HepG2 (cell line): ENCODE data around the gene TMEM107. TPM values are rescaled to one million over a fixed set of nuclear protein-coding genes. Genes with fewer than 3 reads are reported as not detected.

Experiments
- CREM ChIP-seq, 2 experiments: sonication (generic) in 1 of 2; formaldehyde crosslinking in 1 of 2; IDR thresholded peaks; 2 replicates each; pipeline versions ENCODE4 v1.4.0 to v1.6.1; 2016 to 2020; ENCODE audit warnings: antibody characterized with exemption in 1 of 2, mild to moderate bottlenecking in 1 of 2, missing genetic modification reagents in 1 of 2
- ELF3 ChIP-seq: IDR thresholded peaks from 2 replicates; pipeline ENCODE4 v1.6.1; 2016; ENCODE audit warnings: missing genetic modification reagents, missing compliant biosample characterization
- FOXA3 ChIP-seq: IDR thresholded peaks from 2 replicates; pipeline ENCODE4 v1.6.1; 2016; ENCODE audit warnings: missing genetic modification reagents, missing compliant biosample characterization
- HHEX ChIP-seq: IDR thresholded peaks from 2 replicates; pipeline ENCODE4 v1.6.1; 2016; ENCODE audit warnings: control low read depth
- KDM1A ChIP-seq: IDR thresholded peaks from 2 replicates; pipeline ENCODE4 v1.6.1; 2016; ENCODE audit warnings: missing compliant biosample characterization
- RBFOX2 ChIP-seq: fragments of 200-400 bp; formaldehyde crosslinking; IDR thresholded peaks from 2 replicates; pipeline ENCODE4 v1.6.1; 2017; ENCODE audit warnings: low read depth, mild to moderate bottlenecking, low read length
- RELA ChIP-seq: sonication (generic); formaldehyde crosslinking; IDR thresholded peaks from 2 replicates; pipeline ENCODE4 v1.4.0; 2020; ENCODE audit warnings: missing genetic modification reagents
- SPEN ChIP-seq: sonication (generic); formaldehyde crosslinking; IDR thresholded peaks from 2 replicates; pipeline ENCODE4 v1.5.1; 2020; ENCODE audit warnings: low read depth, mild to moderate bottlenecking, missing genetic modification reagents
- ZBTB7B ChIP-seq: sonication (generic); formaldehyde crosslinking; IDR thresholded peaks from 2 replicates; pipeline ENCODE4 v1.4.0; 2020; ENCODE audit warnings: missing genetic modification reagents
- ZMYM4 ChIP-seq: sonication (generic); formaldehyde crosslinking; IDR thresholded peaks from 2 replicates; pipeline ENCODE4 v1.8.1; 2023; ENCODE audit warnings: mild to moderate bottlenecking, missing genetic modification reagents
- ZNF292 ChIP-seq: sonication (generic); formaldehyde crosslinking; IDR thresholded peaks from 2 replicates; pipeline ENCODE4 v1.8.1; 2022; ENCODE audit warnings: mild to moderate bottlenecking, low read depth, missing genetic modification reagents, borderline replicate concordance
- ZNF614 ChIP-seq: IDR thresholded peaks from 2 replicates; pipeline ENCODE4 v1.6.1; 2018; ENCODE audit warnings: missing biosample characterization, missing genetic modification reagents, inconsistent platforms, borderline replicate concordance
- ZNF746 ChIP-seq: sonication (generic); formaldehyde crosslinking; IDR thresholded peaks from 2 replicates; pipeline ENCODE4 v1.8.0; 2022; ENCODE audit warnings: mild to moderate bottlenecking, missing genetic modification reagents
- polyA plus RNA-seq, 8 experiments: library from polyadenylated mRNA; depleted of rRNA in 3 of 8; stranded (reverse) in 7 of 8; unstranded in 1 of 8; fragments of >200 nt; fragmentation: Illumina TruSeq in 4 of 8; extraction: Trizol in 4 of 8; gene quantifications; 2 replicates each; pipeline versions ENCODE4 v1.2.1 to v1.2.3, GENCODE V29; 2011 to 2016; ENCODE audit warnings: low read depth in 4 of 8, missing spikeins in 1 of 8, mixed read lengths in 1 of 8; ENCODE audit not compliant: insufficient read depth in 1 of 8
- total RNA-seq, 5 experiments: library from RNA; depleted of rRNA; stranded (reverse); fragments of >200 nt; fragmentation: Illumina TruSeq; extraction: Trizol; gene quantifications; 2 replicates each; pipeline ENCODE4 v1.2.3, GENCODE V29; 2016; ENCODE audit warnings: low read depth in 1 of 5
- TF ChIP-seq, protein P1 (sequence below): IDR thresholded peaks from 2 replicates; pipeline ENCODE4 v1.6.1; 2012; ENCODE audit warnings: low read depth, low read length, improper control_type of control experiment
- TF ChIP-seq, protein P2 (sequence below): sonication (generic); formaldehyde crosslinking; IDR thresholded peaks from 2 replicates; pipeline ENCODE4 v1.4.0; 2020; ENCODE audit warnings: missing genetic modification reagents
- TF ChIP-seq, protein P3 (sequence below): sonication (generic); formaldehyde crosslinking; IDR thresholded peaks from 2 replicates; pipeline ENCODE4 v1.4.0; 2020; ENCODE audit warnings: missing genetic modification reagents, mild to moderate bottlenecking, borderline replicate concordance
- TF ChIP-seq, protein P4 (sequence below): sonication (generic); formaldehyde crosslinking; IDR thresholded peaks from 2 replicates; pipeline ENCODE4 v1.4.0; 2020; ENCODE audit warnings: mild to moderate bottlenecking, missing genetic modification reagents
- TF ChIP-seq, protein P5 (sequence below): IDR thresholded peaks from 2 replicates; pipeline ENCODE4 v1.6.1; 2018; ENCODE audit warnings: missing genetic modification reagents, mild to moderate bottlenecking, missing compliant biosample characterization

TMEM107 gene
- total and polyA plus RNA-seq, 2 of the 13 experiments (the other 11 are each of a cell fraction or from before 2014, with no cell fraction given) = 7.2 to 15.3 TPM

DNA sequence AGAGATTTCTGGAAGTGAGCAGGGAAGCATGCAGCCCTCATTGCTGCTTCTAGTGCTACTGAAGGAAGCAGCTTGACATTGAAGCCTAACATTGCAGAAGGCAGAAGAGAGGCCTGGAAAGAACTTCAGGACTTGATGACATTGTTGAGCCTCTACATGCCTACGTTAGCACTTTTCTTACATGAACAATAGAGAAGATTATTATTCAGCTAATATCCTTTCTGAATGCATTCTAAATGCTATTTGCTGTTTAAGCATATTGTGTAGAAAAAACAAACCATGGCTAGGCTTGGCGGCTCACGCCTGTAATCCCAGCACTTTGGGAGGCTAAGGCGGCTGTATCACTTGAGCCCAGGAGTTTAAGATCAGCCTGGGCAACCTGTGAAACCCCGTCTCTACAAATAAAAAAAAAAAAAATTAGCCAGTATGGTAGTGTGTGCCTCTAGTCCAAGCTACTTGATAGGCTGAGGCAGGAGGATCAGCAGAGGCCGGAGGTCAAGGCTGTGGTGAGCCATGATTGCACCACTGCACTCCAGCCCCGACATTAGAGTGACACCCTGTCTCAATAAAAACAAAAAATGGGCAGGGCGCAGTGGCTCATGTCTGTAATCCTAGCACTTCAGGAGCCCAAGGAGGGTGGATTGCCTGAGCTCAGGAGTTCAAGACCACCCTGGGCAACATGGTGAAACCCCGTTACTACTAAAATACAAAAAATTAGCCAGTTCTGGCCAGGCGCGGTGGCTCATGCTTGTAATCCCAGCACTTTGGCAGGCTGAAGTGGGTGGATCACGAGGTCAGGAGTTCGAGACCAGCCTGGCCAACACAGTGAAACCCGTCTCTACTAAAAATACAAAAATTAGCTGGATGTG lies 36.4 kb upstream of the TMEM107 start (continued):
- TF ChIP-seq, protein P1, sequence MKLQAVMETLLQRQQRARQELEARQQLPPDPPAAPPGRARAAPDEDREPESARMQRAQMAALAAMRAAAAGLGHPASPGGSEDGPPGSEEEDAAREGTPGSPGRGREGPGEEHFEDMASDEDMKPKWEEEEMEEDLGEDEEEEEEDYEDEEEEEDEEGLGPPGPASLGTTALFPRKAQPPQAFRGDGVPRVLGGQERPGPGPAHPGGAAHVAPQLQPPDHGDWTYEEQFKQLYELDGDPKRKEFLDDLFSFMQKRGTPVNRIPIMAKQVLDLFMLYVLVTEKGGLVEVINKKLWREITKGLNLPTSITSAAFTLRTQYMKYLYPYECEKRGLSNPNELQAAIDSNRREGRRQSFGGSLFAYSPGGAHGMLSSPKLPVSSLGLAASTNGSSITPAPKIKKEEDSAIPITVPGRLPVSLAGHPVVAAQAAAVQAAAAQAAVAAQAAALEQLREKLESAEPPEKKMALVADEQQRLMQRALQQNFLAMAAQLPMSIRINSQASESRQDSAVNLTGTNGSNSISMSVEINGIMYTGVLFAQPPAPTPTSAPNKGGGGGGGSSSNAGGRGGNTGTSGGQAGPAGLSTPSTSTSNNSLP = peak; percentile 87
- TF ChIP-seq SPEN (CRISPR knock-in tag) (0 out of 2 replicates have a peak, but pooled peaks have one; percentile 48), ZMYM4 (CRISPR knock-in tag) (peak; percentile 35; the same call in 1 of the 2 replicates), RELA (CRISPR knock-in tag) (no peak), ZNF614 (CRISPR knock-in tag) (peak; percentile 51; the same call in 1 of the 2 replicates), ZNF746 (CRISPR knock-in tag) (0 out of 2 replicates have a peak, but pooled peaks have one; percentile 23), KDM1A (CRISPR knock-in tag) (no peak), CREM (IDR thresholded peaks at IDR 0.05) (peak; percentile 38), CREM (CRISPR knock-in tag; IDR thresholded peaks at IDR 0.05) (no peak), FOXA3 (CRISPR knock-in tag) (peak; percentile 40; the same call in 1 of the 2 replicates), ELF3 (no peak), ZNF292 (CRISPR knock-in tag) (0 out of 2 replicates have a peak, but pooled peaks have one; percentile 28), HHEX (CRISPR knock-in tag) (peak; percentile 5; the same call in 1 of the 2 replicates), RBFOX2 (no peak), ZBTB7B (CRISPR knock-in tag) (peak; percentile 56; the same call in 1 of the 2 replicates)
- TF ChIP-seq, protein P2, sequence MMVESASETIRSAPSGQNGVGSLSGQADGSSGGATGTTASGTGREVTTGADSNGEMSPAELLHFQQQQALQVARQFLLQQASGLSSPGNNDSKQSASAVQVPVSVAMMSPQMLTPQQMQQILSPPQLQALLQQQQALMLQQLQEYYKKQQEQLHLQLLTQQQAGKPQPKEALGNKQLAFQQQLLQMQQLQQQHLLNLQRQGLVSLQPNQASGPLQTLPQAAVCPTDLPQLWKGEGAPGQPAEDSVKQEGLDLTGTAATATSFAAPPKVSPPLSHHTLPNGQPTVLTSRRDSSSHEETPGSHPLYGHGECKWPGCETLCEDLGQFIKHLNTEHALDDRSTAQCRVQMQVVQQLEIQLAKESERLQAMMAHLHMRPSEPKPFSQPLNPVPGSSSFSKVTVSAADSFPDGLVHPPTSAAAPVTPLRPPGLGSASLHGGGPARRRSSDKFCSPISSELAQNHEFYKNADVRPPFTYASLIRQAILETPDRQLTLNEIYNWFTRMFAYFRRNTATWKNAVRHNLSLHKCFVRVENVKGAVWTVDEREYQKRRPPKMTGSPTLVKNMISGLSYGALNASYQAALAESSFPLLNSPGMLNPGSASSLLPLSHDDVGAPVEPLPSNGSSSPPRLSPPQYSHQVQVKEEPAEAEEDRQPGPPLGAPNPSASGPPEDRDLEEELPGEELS = peak; percentile 49; the same call in 1 of the 2 replicates
- TF ChIP-seq, protein P3, sequence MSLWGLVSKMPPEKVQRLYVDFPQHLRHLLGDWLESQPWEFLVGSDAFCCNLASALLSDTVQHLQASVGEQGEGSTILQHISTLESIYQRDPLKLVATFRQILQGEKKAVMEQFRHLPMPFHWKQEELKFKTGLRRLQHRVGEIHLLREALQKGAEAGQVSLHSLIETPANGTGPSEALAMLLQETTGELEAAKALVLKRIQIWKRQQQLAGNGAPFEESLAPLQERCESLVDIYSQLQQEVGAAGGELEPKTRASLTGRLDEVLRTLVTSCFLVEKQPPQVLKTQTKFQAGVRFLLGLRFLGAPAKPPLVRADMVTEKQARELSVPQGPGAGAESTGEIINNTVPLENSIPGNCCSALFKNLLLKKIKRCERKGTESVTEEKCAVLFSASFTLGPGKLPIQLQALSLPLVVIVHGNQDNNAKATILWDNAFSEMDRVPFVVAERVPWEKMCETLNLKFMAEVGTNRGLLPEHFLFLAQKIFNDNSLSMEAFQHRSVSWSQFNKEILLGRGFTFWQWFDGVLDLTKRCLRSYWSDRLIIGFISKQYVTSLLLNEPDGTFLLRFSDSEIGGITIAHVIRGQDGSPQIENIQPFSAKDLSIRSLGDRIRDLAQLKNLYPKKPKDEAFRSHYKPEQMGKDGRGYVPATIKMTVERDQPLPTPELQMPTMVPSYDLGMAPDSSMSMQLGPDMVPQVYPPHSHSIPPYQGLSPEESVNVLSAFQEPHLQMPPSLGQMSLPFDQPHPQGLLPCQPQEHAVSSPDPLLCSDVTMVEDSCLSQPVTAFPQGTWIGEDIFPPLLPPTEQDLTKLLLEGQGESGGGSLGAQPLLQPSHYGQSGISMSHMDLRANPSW (CRISPR knock-in tag) = no peak
- TF ChIP-seq, protein P4, sequence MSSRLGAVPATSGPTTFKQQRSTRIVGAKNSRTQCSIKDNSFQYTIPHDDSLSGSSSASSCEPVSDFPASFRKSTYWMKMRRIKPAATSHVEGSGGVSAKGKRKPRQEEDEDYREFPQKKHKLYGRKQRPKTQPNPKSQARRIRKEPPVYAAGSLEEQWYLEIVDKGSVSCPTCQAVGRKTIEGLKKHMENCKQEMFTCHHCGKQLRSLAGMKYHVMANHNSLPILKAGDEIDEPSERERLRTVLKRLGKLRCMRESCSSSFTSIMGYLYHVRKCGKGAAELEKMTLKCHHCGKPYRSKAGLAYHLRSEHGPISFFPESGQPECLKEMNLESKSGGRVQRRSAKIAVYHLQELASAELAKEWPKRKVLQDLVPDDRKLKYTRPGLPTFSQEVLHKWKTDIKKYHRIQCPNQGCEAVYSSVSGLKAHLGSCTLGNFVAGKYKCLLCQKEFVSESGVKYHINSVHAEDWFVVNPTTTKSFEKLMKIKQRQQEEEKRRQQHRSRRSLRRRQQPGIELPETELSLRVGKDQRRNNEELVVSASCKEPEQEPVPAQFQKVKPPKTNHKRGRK (CRISPR knock-in tag) = no peak
- TF ChIP-seq, protein P5, sequence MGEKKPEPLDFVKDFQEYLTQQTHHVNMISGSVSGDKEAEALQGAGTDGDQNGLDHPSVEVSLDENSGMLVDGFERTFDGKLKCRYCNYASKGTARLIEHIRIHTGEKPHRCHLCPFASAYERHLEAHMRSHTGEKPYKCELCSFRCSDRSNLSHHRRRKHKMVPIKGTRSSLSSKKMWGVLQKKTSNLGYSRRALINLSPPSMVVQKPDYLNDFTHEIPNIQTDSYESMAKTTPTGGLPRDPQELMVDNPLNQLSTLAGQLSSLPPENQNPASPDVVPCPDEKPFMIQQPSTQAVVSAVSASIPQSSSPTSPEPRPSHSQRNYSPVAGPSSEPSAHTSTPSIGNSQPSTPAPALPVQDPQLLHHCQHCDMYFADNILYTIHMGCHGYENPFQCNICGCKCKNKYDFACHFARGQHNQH (CRISPR knock-in tag) = peak; percentile 58; the same call in 1 of the 2 replicates
